ENCODE results near the gene WDR1.

DNA sequence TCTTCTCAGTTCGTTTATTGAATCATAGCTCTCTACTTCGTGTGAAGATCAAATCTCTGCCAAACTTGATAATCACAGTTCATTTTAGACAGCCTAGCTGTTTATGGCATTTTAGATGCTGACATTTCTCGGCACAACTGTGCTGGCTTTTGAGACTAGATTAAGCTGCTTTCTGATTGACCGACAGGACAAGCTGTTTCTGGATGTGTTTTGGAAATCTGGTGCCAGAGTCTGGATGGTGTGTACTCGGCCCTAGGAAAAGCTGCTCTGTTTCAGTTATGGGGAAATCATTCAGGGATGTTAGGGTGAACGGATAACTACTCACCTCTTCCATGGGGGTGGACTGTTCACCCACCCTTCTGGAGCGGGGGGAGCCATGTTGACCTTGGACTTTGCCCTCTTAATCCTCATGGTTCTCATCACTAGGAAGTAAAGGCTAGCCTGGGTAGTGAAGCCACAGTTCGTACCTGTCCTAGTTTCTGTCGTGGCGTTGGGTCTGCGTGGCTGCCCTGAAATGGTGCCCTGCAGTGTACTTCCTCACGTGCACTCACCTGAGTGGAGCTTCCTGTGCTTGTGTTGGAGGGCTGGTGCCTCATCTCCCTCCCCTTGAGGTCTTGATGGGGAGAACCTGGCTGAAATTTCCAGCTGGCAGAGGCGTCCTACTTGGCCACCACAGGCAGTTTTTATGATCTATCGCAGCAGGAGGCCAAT is 13.7 kb upstream of the WDR1 start:
- TF ChIP-seq EZH2 (IDR thresholded peaks at IDR 0.05; ENCODE audit: low read length, missing control alignments) = no peak
- TF ChIP-seq, protein P1, sequence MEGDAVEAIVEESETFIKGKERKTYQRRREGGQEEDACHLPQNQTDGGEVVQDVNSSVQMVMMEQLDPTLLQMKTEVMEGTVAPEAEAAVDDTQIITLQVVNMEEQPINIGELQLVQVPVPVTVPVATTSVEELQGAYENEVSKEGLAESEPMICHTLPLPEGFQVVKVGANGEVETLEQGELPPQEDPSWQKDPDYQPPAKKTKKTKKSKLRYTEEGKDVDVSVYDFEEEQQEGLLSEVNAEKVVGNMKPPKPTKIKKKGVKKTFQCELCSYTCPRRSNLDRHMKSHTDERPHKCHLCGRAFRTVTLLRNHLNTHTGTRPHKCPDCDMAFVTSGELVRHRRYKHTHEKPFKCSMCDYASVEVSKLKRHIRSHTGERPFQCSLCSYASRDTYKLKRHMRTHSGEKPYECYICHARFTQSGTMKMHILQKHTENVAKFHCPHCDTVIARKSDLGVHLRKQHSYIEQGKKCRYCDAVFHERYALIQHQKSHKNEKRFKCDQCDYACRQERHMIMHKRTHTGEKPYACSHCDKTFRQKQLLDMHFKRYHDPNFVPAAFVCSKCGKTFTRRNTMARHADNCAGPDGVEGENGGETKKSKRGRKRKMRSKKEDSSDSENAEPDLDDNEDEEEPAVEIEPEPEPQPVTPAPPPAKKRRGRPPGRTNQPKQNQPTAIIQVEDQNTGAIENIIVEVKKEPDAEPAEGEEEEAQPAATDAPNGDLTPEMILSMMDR (conservative IDR thresholded peaks at IDR 0.05 in 1 of 2, IDR thresholded peaks at IDR 0.05 in 1 of 2; ENCODE audit: low read depth in 1 of 2, low read length in 2 of 2) = no peak
